HL-60/S4 (cell line): Measurements from ENCODE around the gene NF1.
"Not testable (repeated sequence)": the region's sequence is repeated elsewhere in the genome, so short reads cannot be mapped to it uniquely, and the experiment has no call there.

ENCODE experiments used
- in situ Hi-C: fragments of 300-500 bp; cut with MboI; formaldehyde crosslinking; loops from 2 replicates; pipeline ENCODE4 v1.14.3; 2022; ENCODE audit warnings: low sequenced_read_pairs

The NF1 gene

DNA sequence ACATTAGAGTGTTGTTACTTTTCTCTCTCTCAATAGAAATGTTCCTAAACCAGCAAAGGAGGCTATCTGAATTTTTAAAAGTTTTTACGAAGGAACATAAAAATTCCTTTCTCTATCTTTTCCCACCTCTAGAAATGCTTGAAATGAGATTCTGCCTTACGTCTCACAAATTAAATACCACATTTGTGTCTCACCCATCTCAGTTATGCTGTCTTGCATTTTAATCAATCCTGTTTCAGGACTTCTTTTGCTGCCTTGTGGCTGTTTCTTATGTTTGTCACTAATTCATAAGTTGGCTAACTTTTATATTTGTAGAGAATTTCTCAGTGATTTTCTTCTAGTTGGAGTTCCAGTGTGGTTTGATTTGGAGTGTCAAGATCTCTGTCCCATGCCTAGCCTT, 198.8 kb downstream of the NF1 start:
- in situ Hi-C loops, result no loop called here

DNA sequence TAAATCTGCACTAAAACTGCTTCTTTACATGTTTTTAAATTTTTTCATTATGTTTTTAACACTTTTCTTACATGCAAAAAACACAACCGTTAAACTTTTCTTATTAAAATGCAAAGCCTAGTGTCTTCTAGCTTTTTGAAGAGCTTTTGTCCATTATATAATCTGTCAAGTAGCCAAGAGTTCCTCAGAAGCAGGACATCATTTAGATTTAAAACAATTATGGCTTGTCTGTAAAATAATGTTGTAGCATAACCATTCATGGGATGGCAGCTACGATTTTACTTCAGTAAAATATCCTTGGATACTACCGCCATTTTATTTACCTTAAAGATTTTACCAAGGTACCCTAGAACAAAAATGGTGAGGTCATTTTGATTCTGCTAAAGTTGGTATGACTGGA, 199.5 kb downstream of the NF1 start:
- in situ Hi-C loops, result no loop called here

DNA sequence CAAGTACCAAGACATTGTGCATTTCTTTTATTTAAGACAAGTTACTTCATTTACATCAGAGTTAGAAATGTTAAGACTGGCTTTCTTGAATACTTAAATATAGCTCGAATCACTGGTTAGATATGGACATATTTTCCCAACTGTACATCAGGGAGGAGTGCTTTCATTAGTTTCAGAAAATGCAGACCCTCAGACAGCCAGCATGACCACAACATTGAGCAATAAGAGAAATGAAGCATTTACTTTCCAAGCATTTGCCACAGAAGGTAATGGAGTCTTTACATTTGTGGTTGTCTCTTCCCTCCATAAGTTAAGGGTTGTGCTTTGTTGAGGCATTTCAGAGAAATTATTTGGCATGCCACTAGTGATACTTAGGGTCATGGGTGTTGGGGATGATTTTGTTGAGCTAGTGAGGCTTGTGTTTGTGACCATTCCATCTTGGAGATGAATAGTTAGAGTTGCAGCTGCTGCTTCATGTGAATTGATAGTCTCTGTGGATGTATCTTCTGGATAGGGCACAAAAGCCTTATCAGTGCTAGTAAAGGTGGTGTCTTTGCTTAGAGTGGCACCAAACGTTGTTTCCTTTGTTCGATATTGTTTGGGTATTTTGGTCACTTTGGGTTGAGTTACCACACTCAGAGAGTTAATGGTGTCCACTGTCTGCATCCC, 200.2 kb downstream of the NF1 start:
- in situ Hi-C loops, result no loop called here

DNA sequence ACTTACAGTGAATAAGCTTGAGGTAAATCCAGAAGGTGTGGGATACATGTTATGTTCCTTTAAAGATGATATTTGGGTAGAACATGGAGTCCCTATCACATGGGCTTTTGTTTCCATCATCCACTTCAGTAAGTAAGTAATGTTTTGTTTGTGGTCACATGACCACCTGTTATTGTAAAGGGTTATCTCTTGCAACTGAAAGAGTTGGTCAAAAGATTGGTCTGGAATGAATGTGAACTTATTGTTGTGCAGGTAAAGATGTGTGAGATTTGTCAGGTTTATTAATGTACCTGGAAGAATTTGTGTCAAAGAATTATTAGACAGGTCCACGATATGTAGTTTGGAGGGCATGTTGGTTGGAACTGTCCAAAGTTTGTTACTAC, 200.7 kb downstream of the NF1 start:
- in situ Hi-C loops, result no loop called here

DNA sequence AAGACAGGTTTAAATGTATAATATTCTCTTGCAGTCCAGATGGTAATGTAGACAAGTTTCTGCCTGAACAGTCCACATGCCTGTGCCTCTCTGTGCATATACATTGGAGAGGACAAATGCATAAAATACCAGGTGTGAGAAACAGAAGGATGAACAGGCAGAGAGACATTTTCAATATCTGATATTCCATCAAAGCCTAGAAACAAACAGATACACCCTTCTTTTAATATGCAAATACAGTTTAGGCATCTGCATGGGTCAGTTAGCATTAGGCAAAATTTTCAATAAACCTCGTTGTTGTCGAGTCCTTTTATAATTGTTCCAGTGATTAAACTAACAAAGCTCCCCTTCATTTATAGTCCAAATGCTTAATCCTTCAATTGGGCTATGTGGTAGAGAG, 201.4 kb downstream of the NF1 start:
- in situ Hi-C loops, result no loop called here

DNA sequence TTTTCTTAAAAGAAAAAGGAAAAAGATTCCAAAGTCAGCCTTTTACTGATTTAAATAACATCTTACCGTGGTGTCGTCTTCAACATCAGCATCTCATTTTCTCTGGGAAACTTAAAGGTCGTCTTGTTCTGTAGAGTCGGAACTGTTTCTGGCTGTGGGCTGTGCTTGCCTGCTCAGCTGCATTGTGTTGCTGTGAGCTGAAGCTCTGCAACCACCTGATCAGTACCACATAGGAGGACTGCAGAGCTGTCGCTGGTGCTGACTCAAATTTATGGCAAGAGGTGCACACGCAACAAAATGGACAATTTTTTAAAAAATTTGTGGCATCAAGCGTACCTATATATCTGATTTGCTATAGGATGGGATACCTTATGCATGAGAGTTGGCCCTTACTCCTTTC, 202.3 kb downstream of the NF1 start, which contains the start of gene OMG:
Gene OMG (minus strand): TSS at position 150 of the 400 bp plus-strand sequence. CDS start 908 bp downstream, outside the sequence.
- in situ Hi-C loops, result no loop called here

DNA sequence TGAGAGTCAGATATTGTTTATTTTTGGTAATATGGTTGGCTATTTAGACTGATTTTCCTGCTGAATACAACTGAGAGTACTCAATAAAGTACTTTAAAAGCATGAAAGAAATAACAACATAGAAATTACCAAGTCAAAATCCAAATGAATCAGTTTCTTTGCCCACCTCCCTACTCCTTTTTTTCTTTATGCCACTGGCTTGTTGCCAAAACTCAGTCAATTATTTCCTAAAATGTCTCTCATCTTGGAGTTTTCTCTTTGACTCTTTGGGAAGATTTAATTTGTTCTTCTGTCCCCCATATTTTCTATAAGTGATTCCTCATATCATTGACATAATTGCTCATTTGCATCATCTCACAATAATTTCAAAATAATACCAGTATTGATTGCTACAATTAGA, 204.8 kb downstream of the NF1 start:
- in situ Hi-C loops, result no loop called here

DNA sequence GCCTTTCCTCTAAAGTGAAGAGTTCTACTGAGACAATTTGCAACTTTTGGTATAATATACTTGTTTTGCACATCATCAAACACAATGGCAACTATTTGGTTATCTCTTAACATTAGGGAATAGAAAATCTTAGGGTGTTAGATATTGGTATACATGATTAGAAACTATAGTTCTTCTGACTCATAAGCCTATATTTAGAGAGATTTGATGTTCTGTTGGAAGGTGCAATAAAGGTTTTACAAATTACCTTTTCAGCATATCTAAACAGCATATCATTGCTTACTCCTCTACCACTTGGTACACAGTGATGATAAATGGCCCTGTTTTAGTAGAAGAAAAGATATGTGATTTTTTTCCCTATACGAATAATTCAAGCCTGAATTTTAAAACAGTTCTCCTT, 212.9 kb downstream of the NF1 start:
- in situ Hi-C loops, result no loop called here

DNA sequence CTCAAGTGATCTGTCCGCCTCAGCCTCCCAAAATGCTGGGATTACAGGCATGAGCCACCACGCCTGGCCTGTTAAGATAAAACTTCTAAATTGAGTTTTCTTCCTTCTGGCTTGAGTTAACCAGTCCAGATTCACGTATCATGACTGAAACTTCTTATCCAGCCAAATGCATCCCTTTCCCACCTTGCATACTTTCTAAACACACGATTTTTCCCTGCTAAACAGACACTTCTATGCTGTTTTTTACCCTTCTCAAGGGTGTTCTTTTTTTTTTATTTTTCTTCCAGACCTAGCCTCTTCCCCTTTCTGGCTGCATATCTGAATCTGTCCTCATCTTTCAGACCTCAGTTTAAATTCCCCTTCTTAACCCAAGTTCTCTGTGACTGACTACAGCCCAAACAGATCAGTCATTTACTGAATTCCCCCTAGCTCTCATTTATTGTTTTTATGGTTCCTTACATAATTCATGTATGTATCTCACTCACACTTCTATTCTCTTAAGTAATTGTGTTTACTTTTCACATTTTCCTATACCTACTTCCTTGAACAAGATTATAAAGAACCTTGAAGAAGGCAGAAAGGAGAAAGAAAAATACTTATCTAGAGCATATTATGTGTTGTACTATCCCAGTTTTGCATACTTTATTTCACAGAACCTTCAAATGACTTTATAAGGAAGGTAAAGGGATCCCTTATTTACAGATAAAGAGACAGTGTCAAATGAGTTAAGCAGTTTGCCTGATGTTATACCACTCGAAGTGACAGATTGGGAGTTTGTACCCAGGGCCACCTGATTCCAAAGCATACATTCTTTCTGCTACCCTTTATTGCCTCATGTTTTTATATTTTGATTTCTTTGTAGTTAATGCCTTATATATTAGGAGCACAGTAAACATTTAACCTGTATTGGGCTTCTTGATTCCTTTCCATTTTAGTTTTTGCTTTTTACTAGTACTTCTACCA, 213.9 kb downstream of the NF1 start:
- in situ Hi-C loops, result no loop called here

DNA sequence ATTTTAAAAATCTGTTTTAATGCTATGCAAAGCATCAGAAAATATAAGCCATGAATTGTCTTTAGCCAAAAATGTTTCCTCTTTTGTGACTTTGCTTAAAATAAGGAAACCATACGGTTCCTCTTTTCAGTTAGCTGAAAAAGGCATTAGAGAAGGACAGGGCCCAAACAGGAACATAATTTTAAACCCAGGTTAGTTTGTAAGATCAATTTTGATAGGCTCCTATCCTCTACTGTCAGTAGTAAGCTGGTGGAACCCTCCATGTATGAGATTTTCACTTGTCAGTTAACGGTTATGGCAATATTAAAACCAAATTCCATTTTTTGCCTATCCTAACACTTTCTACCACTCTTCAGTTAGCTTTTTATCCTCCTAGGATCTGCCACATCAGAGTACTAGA, 214.8 kb downstream of the NF1 start:
- in situ Hi-C loops, result no loop called here

DNA sequence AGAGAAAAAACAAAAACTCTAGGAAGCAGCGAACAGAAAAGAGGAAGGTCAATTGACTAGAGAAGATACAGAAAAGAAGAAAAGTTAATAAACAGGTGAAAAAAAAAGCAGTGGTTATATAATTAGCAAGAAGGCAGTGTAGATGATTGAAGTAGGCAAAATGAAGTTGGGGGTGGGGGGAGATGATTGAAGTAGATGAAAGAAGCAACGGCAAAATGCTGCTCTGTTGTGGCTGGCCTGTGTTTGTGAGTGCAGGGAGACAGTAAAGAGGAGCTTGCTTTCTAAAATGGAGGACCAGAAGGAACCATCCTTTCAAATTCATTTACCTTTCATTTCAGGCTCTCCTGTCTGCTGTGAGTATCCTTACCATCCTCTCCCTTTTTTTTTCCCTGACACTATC, 215.5 kb downstream of the NF1 start:
- in situ Hi-C loops, result no loop called here

DNA sequence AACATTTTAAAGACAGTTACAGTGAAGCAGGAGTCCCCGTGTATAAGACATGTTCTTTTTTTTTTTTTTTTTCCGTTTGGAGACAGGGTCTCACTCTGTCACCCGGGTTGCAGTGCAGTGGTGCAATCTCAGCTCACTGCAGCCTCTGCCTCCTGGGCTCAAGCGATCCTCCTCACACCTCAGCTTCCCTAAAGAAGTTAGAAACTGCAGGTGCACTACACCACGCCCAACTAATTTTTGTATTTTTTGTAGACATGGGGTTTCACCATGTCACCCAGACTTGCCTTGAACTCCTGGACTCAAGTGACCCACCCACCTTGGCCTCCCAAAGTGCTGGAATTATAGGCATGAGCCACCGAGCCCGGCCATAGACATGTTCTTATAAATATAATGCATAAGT, 216.1 kb downstream of the NF1 start:
- in situ Hi-C loops, result no loop called here

DNA sequence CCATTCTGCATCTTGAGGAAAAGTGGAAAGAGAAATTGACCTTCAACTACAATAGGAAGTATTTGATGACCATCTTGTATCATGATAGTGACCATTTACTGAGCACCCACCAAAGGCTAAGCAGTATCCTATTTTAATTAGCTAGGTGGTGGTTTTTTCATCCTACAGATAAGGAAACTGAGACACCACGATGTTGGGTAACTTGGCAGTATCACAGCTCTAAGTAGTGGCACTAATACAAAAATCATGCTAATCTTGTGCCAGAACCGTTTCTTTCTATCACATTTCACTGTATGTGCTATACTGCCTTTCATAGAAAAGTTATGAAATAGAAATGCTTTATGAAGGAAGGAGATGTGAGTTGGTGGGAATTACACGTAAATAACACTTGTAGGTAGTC, 216.7 kb downstream of the NF1 start:
- in situ Hi-C loops, result no loop called here

DNA sequence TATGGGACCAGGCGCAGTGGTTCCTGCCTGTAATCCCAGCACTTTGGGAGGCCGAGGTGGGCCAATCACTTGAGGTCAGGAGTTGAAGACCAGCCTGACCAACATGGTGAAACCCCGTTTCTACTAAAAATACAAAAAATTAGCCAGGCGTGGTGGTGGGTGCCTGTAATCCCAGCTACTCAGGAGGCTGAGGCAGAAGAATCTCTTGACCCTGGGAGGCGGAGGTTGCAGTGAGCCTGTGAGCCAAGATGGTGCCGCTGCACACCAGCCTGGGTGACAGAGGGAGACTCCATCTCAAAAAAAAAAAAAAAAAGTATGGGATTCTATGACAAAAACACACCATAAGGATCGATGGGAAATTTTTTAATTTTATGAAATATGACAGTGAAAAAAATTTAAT, 217.4 kb downstream of the NF1 start:
- in situ Hi-C loops, result not testable (repeated sequence)

DNA sequence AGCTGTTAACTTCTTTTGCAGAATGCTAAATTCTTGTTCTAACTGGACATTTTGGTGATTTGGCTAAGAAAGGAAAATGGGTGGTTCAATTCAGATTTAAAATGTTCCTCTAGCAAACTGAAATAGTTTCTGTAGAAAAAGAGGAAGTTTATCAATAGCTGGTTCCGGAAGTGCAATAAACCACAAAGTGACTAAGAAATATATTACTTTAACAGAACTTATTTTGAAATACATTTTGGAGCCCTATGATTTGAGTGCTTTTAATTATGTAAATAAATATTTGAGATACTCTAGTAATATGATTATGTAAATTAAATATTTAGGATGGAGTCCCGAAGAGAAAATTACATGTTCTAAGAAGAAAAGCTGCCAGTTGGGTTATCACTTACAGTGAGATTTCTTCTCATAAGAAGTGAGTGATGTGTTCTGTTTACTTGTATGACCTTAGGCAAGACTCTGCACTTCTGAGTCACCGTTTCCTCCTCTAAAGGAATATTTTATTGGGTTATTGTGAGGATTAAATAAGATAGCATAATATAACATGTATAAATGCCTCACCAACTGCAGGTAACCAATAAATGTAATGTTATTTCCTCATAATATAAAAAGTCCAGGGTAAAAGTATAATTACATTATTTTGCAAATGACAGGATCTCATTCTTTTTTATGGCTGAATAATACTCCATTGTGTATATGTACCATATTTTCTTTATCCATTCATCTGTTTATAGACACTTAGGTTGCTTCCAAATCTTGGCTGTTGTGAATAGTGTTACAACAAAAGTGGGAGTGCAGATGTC, 219.4 kb downstream of the NF1 start, which contains the start of gene EVI2B:
Gene EVI2B (minus strand): TSS at position 73 of the 800 bp plus-strand sequence. CDS start 8,445 bp downstream, outside the sequence.
- in situ Hi-C loops, result no loop called here

DNA sequence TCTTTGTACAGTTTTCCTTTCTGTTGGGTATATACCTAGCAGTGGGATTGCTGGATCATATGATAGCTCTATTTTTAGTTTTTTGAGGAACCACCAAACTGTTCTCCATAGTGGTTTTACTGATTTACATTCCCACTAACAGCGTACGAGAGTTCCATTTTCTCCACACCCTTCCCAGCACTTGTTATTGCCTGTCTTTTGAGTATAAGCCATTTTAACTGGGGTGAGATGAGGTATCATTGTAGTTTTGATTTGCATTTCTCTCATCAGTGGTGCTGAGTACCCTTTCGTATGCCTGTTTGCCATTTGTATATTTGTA, 220.0 kb downstream of the NF1 start:
- in situ Hi-C loops, result no loop called here

DNA sequence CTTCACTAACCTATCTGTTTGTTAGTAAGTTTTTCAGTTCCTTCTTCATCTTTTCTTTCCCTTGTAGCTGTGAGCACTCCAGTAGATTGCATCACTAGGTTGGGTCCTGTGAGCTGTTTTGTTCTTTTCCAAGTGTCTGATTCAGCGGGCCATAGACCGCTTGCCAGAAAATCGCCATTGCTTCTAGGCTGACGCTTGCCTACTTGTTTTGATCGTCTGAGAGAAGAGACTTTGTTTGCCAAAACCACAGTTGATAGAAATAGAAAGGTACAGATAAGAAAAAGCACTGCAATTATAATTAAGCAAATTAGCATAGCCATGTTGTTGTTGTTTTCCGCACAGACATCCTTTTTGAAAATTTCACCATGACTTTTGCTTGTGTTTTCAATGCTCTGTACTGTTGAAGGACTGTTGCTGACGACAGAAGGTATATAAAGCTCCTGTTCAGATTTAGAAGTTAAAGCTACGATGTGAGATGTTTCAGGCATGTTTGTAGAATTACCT, 223.6 kb downstream of the NF1 start:
- in situ Hi-C loops, result no loop called here

DNA sequence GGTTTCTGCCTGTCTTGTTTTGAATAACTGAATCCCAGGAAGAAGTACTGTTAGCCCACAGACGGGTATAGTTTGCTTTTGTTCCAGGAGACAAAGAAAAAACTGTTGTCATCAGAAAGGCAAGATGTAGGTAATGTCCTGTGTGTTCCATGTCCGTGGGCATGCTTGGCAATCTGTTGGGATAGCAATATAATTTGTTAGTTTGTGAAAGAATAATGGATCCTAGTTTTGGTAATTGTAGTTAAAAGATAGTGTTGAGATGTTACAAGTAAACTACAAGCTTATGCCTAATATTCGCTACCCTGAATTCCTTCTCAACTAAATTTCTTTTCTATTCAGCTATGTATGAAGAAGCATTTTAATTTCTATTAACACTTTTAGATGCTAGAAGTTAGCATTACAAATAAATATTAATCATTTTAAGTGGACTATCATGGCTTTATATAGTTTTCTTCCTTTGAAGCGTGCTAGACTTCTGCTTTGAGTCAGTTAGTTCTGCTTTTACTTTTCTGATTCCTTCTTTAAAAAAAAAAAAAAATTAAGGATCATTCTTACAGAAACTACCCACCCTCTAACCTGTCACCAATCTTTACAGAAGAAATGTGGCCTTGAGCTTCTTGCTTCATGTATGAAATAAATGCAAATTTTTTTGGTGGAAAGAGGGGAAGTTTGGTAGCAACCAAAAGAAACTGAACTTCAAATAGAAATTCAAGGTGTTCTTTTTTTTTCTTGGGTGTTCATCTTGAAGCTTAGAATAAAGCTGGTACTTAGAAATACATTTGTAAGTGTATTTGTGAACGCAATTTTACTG, 224.3 kb downstream of the NF1 start:
- in situ Hi-C loops, result no loop called here

DNA sequence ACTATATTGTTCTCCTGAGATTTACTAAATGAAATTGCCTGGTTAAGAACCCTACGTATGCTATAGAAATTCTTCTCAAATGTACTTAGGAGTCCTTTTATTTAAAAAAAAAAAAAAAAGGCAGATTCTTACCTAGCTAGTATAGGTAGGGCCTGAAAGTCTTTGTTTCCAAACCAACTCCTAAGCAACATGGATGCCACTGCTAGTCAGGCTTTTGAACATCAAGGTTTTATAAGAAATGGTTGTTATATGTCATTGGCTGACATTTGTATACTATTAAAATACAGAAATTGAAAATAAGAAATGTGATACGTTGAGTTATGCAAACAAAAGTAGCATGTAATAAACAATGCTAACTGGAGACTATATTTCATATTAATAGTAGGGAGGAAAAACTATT, 225.5 kb downstream of the NF1 start:
- in situ Hi-C loops, result no loop called here

DNA sequence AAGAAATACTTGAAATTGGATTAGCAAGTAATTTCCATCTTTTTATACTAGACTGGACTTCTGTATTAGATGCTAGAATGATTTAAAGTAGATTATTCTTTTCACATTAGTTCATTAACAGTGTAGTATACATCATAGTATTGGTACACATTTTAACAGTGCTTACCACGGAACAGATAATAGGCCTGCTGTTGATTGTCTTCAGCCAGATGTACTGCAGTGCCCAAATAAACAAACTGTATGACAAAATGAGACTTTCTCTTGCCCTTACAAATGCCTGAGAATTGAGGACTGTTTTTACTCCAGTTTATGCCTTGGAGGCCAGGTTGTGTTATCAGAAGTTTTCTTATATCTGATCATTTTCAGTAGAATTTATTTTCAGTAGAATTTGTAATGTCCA, 226.0 kb downstream of the NF1 start:
- in situ Hi-C loops, result no loop called here
